K562 (cell line): ENCODE results near the gene DNPEP. TPM values are rescaled to one million over a fixed set of nuclear protein-coding genes. Genes with fewer than 3 reads are reported as not detected.
A peak's percentile ranks its signal among the peaks of the same experiment; 100 is the strongest.

Experiments used
- CBX3 ChIP-seq, 2 experiments: IDR thresholded peaks; 1 replicate in 1 of 2; 2 replicates in 1 of 2; pipeline ENCODE4 v1.6.1; 2012; ENCODE audit warnings: inconsistent platforms in 2 of 2, low read length in 2 of 2, borderline replicate concordance in 1 of 2, control low read depth in 1 of 2
- CEBPB ChIP-seq: fragments of 450-650 bp; IDR thresholded peaks from 2 replicates; pipeline ENCODE4 v1.6.1; 2016; ENCODE audit warnings: missing genetic modification characterization, missing compliant biosample characterization
- CREM ChIP-seq: IDR thresholded peaks from 2 replicates; pipeline ENCODE4 v1.6.1; 2014; ENCODE audit warnings: antibody characterized with exemption, low read depth
- E2F5 ChIP-seq: sonication (generic); formaldehyde crosslinking; IDR thresholded peaks from 2 replicates; pipeline ENCODE4 v1.8.0; 2022; ENCODE audit warnings: mild to moderate bottlenecking, missing genetic modification reagents
- EGR1 ChIP-seq: fragments of 450-650 bp; conservative IDR thresholded peaks from 2 replicates; pipeline ENCODE4 v1.6.1; 2017; ENCODE audit warnings: mild to moderate bottlenecking
- ESRRB ChIP-seq: fragments of 250-450 bp; sonication (Bioruptor Pico); IDR thresholded peaks from 2 replicates; pipeline ENCODE4 v1.5.0; 2020; ENCODE audit warnings: mild to moderate bottlenecking, moderate library complexity, borderline replicate concordance
- FOSL1 ChIP-seq: fragments of 200-800 bp; sonication (Bioruptor generic); conservative IDR thresholded peaks from 2 replicates; pipeline ENCODE4 v1.6.1; 2016; ENCODE audit warnings: missing genetic modification characterization, missing compliant biosample characterization
- FOXA1 ChIP-seq: fragments of 450-650 bp; IDR thresholded peaks from 2 replicates; pipeline ENCODE4 v1.6.1; 2016; ENCODE audit warnings: mild to moderate bottlenecking, borderline replicate concordance
- JUND ChIP-seq, 2 experiments: IDR thresholded peaks; 2 replicates in 1 of 2; 3 replicates in 1 of 2; pipeline ENCODE4 v1.6.1; 2011; ENCODE audit warnings: borderline replicate concordance in 2 of 2, low read depth in 2 of 2, low read length in 2 of 2, improper control_type of control experiment in 1 of 2, missing biosample characterization in 1 of 2, missing genetic modification characterization in 1 of 2, missing genetic modification reagents in 1 of 2
- MAZ ChIP-seq, 2 experiments: fragments of 450-650 bp in 1 of 2; sonication (generic) in 1 of 2; formaldehyde crosslinking; IDR thresholded peaks in 1 of 2; conservative IDR thresholded peaks in 1 of 2; 2 replicates each; pipeline versions ENCODE4 v1.4.0 to v1.5.0; 2020; ENCODE audit warnings: mild to moderate bottlenecking in 1 of 2, missing genetic modification reagents in 1 of 2
- MBD1 ChIP-seq: fragments of 250-450 bp; sonication (Bioruptor Pico); IDR thresholded peaks from 2 replicates; pipeline ENCODE4 v1.8.0; 2022; ENCODE audit warnings: inconsistent platforms
- MXI1 ChIP-seq: IDR thresholded peaks from 2 replicates; pipeline ENCODE4 v1.6.1; 2011; ENCODE audit warnings: low read depth, mild to moderate bottlenecking, improper control_type of control experiment, low read length
- NR4A1 ChIP-seq, 2 experiments: fragments of 250-450 bp in 1 of 2; fragments of 450-650 bp in 1 of 2; sonication (Bioruptor Pico) in 1 of 2; IDR thresholded peaks; 2 replicates each; pipeline versions ENCODE4 v1.4.0 to v1.6.1; 2016 to 2020; ENCODE audit warnings: mild to moderate bottlenecking in 2 of 2, missing compliant biosample characterization in 1 of 2, missing genetic modification characterization in 1 of 2, moderate library complexity in 1 of 2
- PPARD ChIP-seq: fragments of 250-450 bp; sonication (Bioruptor Pico); IDR thresholded peaks from 2 replicates; pipeline ENCODE4 v1.8.0; 2022; ENCODE audit warnings: inconsistent platforms, mild to moderate bottlenecking, moderate library complexity
- SMAD3 ChIP-seq: fragments of 450-650 bp; formaldehyde crosslinking; conservative IDR thresholded peaks from 2 replicates; pipeline ENCODE4 v1.4.0; 2020; ENCODE audit warnings: mild to moderate bottlenecking
- SNRNP70 ChIP-seq: fragments of 200-400 bp; formaldehyde crosslinking; optimal IDR thresholded peaks from 2 replicates; pipeline ENCODE3; 2017; ENCODE audit warnings: low read depth, low read length
- TAF9B ChIP-seq: fragments of 450-650 bp; IDR thresholded peaks from 2 replicates; pipeline ENCODE4 v1.6.1; 2018; ENCODE audit warnings: mild to moderate bottlenecking; ENCODE audit not compliant: partially characterized antibody
- ZBTB11 ChIP-seq, 3 experiments: fragments of 200-800 bp in 1 of 3; fragments of 250-450 bp in 1 of 3; fragments of 450-650 bp in 1 of 3; sonication (Bioruptor Pico) in 1 of 3; sonication (Bioruptor generic) in 1 of 3; formaldehyde crosslinking in 1 of 3; IDR thresholded peaks; 2 replicates each; pipeline versions ENCODE4 v1.6.1 to v1.8.0; 2016 to 2022; ENCODE audit warnings: mild to moderate bottlenecking in 2 of 3, missing genetic modification characterization in 2 of 3, missing compliant biosample characterization in 1 of 3, moderate library complexity in 1 of 3
- ZNF124 ChIP-seq: sonication (generic); formaldehyde crosslinking; IDR thresholded peaks from 2 replicates; pipeline ENCODE4 v1.8.1; 2022; ENCODE audit warnings: missing genetic modification reagents
- ZNF263 ChIP-seq: sonication (generic); formaldehyde crosslinking; IDR thresholded peaks from 2 replicates; pipeline ENCODE4 v1.8.0; 2022; ENCODE audit warnings: mild to moderate bottlenecking, missing genetic modification reagents, borderline replicate concordance
- polyA plus RNA-seq, 8 experiments: library from polyadenylated mRNA; depleted of rRNA in 4 of 8; stranded (reverse) in 5 of 8; unstranded in 3 of 8; fragments of >200 nt; fragmentation: Nextera tagmentation in 2 of 8; fragmentation: Illumina TruSeq in 1 of 8; extraction: Ambion mirVana in 2 of 8; extraction: Trizol in 1 of 8; gene quantifications; 2 replicates each; pipeline versions ENCODE4 v1.2.1 to v1.2.3, GENCODE V29; 2011 to 2014; ENCODE audit warnings: inconsistent platforms in 1 of 8, missing spikeins in 1 of 8
- total RNA-seq, 7 experiments: library from RNA; depleted of rRNA in 6 of 7; stranded (reverse); fragments of >200 nt in 6 of 7; fragmentation: Illumina TruSeq in 2 of 7; extraction: Trizol in 2 of 7; gene quantifications; 2 replicates each; pipeline versions ENCODE4 v1.2.1 to v1.2.3, GENCODE V29; 2011 to 2021; ENCODE audit warnings: low replicate concordance in 1 of 7

DNPEP gene
- total and polyA plus RNA-seq, 9 of the 15 experiments (the other 6 are each of a cell fraction or from before 2014, with no cell fraction given), result 34.6 to 71.4 (median 45.5) TPM

- TF ChIP-seq CEBPB (tag) (0 out of 2 replicates have a peak, but pooled peaks have one; percentile 11), ESRRB (CRISPR knock-in tag) (no peak), MXI1 (no peak), TAF9B (no peak), SMAD3 (CRISPR knock-in tag) (no peak), MAZ (CRISPR knock-in tag; conservative IDR thresholded peaks at IDR 0.05 in 1 of 2, IDR thresholded peaks at IDR 0.05 in 1 of 2) (0 out of 4 replicates have a peak, but pooled peaks of 1 of the 2 experiments have one; percentile 33), ZNF263 (CRISPR knock-in tag) (no peak), ZBTB11 (CRISPR knock-in tag; IDR thresholded peaks at IDR 0.05) (no peak), SNRNP70 (no peak), FOXA1 (no peak), PPARD (no peak), E2F5 (no peak), MBD1 (no peak), CBX3 (IDR thresholded peaks at IDR 0.05; ENCODE audit: borderline replicate concordance in 1 of 2, low read length in 2 of 2) (no peak), CREM (0 out of 2 replicates have a peak, but pooled peaks have one; percentile 14), NR4A1 (CRISPR knock-in tag; IDR thresholded peaks at IDR 0.05) (no peak), NR4A1 (tag; IDR thresholded peaks at IDR 0.05) (no peak), JUND (IDR thresholded peaks at IDR 0.05; ENCODE audit: borderline replicate concordance, low read depth, low read length) (0 out of 2 replicates have a peak, but pooled peaks have one; percentile 6), JUND (tag; IDR thresholded peaks at IDR 0.05; ENCODE audit: borderline replicate concordance, low read depth, low read length) (no peak), ZNF124 (CRISPR knock-in tag) (no peak), EGR1 (peak; percentile 24; the same call in 1 of the 2 replicates), FOSL1 (tag) (no peak)
Measured at GRCh38 chr2:219402665-219403515, 15.2 kb upstream of the DNPEP start (continued).
